CD4-positive, alpha-beta T cell treated with Interleukin-10 for 1 hour (primary cell): Measurements from ENCODE around the gene MAD2L1BP.
A peak's percentile ranks its signal among the peaks of the same experiment; 100 is the strongest.
"Not testable (repeated sequence)": the region's sequence is repeated elsewhere in the genome, so short reads cannot be mapped to it uniquely, and the experiment has no call there.

Experiments
- DNase-seq: peaks from one replicate; pipeline ENCODE4 v3.0.0-alpha.2; 2020

MAD2L1BP gene

DNA sequence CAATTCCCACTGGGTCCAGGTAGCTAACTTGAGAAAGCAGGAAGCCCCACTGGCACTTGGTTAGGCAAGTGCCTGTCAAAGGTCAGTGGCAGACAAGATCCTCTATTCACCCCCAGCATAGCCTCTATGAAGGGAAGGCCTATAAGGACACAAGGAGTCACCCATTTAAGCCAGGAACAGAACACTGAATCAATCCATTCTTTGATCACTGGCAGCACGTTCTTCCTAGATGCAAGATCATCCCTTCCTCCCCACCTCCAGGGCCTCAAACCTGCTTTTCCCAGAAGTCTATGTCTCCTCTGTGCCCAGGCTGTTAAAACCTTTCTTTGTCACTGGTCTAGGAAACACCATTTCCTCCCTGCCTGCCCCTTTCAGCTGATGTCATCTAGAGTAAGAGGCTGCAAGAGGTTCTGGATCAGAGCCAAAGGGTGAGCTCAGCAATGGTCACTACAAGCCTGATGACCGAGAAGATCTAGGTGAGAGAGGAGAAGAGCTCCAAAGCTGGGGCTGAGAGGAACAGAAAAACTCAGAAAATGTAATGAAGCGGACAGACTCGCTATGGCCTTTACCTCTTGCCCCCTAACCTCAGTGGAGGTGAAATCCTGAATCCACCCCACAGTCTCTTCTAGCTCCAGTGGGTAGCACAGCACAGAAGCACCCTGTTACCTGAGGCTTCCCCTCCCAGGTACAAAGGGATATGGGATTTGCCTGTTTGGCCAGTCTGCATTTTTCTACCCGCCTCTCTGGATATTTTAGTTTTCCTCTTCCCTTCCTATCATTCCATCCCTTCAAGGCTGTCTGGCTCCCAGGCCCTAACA, 8.4 kb upstream of the MAD2L1BP start:
- no peak for DNase-seq

DNA sequence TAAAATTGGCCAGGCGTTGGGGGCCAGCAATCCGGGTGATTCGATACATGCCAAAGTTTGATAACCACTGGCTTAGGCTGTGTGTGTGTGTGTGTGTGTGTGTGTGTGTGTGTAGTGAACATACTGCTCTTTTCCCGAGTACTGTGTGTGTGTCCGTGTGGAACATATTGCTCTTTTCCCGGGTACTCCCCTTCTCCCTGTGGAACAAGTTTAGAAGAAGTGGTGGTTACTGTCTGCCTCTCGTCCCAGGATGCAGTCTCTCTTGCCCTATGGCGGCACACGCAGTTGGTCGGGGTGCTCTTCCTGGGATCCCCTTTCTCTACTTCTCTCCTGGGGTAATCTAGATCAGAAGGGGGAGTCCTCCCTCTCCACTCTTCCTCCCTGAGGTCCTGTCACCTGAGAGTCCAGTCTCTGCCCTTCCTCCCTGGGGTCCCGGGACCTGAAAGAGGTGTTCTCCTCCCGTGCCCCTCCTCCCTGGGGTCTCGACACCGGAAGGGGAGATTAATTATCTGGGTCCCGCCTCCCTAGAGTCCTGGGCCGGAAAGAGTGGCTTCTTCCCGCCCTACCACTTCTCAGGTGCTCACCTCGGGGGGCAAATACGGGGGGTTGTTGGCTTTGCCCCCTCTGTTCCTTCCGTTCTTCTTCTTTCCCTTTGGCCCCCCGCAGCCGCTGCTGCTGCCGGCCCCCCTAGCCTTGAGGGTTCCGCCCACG, 7.1 kb upstream of the MAD2L1BP start:
- DNase-seq: peak; percentile 67

DNA sequence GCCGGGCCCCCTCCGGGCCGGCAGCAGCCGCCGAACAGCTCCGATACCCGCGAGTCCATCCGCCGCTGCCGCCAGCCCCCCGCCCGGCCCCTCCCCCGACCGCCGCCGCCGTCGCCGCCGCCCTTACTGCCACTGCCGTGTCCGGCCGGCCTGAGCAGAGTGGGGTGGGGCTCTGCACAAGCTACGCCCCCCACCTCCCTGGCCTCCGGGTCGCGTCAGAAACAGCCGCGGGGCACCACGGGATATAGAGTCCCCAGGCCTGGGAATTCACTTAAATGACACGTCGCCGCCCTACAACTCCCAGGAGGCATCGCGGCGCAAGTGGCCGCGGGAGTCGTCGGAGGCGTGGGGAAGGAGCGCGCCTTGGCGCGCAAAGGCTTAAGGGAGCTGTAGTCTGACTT, 6.5 kb upstream of the MAD2L1BP start, which contains the start of gene GTPBP2:
Gene GTPBP2, minus strand, starts transcription at position 161 of the 401 bp plus-strand sequence. Its CDS starts 102 bp downstream, at position 59.
- DNase-seq: peak; percentile 97

DNA sequence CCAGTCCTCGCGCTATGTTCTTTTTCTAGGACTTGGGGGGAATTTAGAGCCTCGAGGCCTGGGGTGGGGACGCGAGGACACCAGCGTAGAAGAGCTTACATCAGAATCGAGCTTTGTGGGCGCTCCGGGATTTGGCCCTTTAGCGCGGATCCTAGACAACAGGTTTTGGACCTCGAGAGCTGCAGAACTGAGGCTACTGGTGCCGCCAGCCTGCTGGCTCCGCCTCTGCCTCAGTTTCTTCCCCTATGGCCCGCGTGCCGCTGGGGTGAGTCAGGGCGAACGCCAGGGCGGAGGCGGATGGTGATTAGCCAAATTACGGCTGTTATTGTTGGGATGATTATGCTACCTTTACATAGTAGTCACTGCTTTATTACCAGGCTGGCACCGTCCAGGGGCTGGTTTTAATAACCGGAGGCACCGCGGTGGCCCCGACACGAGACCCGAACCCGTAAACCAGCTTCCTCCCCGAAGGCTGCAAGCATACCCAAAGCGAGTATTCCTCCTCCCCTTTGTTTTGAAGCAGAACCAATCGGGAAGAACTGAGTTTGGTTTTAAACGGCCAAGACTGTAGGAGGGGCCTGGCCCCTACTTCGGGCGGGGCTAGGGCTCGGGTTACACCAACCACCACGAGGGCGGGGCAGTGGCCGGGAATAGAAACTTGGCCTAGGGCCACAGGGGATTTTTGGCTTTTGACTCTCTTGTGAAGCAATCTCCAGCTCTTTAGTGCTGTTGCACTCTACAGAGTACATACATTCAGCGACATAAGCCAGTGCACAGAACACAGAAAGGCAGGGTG, 5.9 kb upstream of the MAD2L1BP start:
- DNase-seq: peak; percentile 95

DNA sequence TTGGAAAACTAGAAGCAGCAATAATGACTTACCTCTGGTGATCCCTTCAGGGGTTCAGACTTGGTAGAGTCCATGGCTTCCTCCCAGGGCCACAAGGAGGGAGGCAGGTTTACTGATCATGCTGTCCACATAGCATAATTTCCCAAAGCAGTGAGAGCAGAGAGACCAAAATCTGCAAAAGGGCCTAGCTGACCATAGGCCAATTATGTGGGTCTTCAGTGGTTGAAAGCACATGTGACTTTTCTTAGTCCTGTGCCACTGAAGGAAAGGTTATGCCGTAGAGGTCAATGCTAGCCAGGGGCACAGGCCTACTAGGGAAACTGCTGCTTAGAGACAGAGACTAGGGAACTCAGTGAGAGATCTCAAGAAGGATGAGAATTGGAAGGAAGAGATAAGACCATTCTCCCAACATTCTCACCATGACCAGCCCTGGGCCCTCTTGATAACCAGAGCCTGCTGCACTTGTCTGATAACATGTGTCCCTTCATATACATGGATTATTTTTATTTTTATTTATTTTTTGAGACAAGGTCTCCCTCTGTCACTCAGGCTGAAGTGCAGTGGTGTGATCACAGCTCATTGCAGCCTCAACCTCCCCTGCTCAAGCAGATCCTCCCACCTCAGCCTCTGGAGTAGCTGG, 4.5 kb upstream of the MAD2L1BP start:
- no peak for DNase-seq

DNA sequence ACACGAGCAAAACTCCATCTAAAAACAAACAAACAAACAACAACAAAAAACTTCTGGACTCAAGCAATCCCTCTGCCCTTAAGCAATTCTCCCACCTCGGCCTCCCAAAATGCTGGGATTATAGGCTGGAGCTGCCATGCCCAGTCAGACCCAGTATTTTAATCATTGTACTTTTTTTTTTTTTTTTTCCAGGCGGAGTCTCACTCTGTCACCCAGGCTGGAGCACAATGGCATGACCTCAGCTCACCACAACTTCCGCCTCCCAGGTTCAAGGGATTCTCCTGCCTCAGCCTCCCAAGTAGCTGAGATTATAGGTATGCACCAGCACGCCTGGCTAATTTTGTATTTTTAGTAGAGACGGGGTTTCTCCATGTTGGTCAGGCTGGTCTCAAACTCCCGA, 2.6 kb upstream of the MAD2L1BP start:
- not testable (repeated sequence) for DNase-seq

DNA sequence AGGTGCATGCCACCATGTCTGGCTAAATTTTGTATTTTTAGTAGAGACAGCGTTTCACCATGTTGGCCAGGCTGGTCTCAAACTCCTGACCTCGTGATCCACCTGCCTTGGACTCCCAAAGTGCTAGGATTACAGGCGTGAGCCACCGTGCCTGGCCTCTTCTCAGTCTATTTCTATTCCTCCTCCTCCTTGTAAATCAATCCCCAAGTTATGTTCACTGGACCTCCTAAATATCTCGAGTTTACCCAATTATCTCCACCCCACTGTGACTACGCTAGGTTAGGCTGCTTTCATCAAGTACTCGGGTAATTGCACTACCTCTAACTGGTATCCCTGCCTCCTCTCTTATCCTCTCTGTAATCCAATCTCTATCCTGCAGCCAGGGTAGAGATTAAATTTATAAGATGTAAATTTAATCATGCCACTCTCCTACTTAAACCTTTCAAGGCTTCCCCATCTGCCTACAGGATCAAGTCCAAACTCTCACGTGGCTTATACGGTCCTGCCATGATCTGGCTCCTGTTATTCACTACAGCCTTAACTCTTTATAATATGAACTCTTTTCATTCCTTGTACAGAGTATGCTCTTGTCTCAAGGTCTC, 837 bp upstream of the MAD2L1BP start:
- DNase-seq: no peak

DNA sequence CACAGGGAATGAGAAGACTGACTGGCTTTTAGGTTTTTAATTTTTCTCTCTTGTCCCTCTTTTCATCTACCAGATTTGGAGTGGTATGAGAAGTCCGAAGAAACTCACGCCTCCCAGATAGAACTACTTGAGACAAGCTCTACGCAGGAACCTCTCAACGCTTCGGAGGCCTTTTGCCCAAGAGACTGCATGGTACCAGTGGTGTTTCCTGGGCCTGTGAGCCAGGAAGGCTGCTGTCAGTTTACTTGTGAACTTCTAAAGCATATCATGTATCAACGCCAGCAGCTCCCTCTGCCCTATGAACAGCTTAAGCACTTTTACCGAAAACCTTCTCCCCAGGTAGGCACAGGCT, 644 bp downstream of the MAD2L1BP start:
- DNase-seq: peak; percentile 9

DNA sequence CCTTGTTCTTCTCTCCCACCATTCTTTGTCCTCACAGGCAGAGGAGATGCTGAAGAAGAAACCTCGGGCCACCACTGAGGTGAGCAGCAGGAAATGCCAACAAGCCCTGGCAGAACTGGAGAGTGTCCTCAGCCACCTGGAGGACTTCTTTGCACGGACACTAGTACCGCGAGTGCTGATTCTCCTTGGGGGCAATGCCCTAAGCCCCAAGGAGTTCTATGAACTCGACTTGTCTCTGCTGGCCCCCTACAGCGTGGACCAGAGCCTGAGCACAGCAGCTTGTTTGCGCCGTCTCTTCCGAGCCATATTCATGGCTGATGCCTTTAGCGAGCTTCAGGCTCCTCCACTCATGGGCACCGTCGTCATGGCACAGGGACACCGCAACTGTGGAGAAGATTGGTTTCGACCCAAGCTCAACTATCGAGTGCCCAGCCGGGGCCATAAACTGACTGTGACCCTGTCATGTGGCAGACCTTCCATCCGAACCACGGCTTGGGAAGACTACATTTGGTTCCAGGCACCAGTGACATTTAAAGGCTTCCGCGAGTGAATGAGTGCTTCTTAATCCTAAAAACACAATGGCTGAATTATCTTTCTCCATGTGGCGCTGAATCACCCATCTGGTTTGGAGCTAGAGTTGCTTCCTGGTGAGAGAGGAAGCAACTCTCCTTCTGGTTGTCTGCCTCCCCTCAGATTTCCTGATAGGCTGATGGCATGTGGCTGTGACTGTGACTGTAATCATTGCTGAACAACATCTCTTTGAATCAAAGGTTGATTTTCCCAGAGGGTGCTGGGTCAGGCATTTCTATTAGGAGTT, 4.6 kb downstream of the MAD2L1BP start:
- DNase-seq: no peak

DNA sequence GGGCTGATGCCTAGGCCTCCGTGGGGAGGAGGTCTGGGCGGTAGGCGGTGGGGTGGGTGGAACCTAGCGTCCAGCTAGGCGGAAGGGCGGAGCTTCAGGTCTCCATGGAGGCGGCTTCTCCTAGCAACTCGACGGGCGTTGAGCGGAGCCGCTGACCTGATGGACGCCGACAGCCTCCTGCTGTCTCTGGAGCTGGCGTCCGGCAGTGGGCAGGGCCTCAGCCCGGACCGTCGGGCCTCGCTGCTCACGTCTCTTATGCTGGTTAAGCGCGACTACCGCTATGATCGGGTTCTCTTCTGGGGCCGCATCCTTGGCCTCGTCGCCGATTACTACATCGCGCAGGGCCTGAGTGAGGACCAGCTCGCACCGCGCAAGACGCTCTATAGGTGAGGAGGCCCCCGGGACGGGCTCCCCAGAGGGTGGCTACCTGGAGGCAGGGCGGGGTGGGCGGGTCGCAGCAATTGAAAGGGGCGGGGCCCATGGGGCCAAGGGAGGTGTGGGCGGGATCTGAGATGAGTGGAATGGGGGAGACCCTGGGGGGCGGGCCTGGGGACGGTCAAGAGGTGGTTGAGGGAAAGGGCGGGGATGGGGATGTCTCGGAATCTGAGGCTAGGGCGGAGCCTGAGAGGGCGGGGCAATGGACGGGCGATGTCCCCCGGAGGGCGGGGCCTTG, 9.4 kb downstream of the MAD2L1BP start, which contains the start of gene RSPH9:
Gene RSPH9, plus strand, starts transcription at position 97 of the 673 bp plus-strand sequence. Its CDS starts 63 bp downstream, at position 160.
- peak; percentile 76 for DNase-seq

DNA sequence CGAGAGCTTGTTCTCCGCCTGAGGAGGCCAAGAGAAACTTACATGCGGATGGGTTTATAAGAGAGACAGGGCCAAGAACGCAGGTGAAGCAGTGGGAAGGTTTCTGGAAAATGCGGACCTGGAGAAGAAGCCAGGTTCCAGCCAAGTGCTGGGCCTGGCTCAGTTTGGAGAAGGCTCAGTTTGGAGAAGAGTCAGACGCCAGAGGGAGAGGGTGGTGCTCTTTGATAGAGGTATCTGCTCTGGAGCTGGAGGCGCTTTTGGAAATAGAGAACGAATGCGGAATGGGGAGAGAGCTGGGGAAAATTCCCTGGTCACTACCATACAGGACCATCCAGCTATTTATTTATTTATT, 9.9 kb downstream of the MAD2L1BP start:
- DNase-seq: no peak

DNA sequence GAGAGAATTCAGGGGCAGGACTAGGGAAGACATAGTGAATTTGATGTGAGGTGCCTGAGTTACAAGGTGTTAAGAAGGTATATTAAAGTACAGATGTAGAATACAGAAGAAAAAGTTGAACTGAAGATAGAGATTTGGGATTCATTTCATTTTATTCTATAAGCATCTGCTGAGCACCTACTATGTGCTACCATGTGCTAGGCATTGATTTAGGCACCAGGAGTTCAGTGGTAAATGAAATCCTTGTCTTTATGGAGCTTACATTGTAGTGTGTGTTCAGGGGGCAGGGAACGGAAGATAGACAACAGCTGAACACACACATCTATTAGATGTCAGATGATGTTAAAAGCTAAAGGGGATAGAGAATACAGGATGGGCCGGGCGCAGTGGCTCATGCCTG, 12.0 kb downstream of the MAD2L1BP start:
- no peak for DNase-seq

DNA sequence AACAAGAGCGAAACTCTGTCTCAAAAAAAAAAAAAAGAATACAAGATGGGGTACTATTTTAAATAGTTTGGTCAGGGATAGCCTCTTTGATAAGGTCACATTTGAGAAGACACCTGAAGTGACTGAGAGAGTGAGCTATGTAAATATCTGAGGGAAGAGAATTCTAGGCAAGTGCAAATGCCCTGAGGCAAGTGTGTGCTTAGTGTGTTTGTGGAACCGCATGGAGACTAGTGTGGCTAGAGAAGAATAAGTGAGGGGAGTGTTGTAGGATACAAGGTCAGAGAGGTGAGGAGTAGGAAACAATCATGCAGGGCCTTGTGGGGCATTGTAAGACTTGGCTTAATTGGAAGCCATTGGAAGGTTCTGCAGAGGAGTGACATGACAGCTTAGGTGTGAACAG, 12.6 kb downstream of the MAD2L1BP start:
- no peak for DNase-seq

DNA sequence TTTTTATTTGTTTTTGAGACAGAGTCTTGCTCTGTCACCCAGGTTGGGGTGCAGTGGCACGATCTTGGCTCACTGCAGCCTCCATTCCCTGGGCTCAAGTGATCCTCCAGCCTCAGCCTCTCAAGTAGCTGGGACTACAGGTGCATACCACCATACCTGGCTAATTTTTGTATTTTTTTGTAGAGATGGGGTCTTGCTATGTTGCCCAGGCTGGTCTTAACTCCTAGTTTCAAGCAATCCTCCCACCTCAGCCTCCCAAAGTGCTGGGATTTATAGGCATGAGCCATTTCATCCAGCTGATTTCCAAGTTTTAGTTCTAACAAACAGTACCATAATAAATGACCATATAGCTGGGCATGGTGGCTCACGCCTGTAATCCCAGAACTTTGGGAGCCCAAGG, 17.2 kb downstream of the MAD2L1BP start:
- DNase-seq: not testable (repeated sequence)

DNA sequence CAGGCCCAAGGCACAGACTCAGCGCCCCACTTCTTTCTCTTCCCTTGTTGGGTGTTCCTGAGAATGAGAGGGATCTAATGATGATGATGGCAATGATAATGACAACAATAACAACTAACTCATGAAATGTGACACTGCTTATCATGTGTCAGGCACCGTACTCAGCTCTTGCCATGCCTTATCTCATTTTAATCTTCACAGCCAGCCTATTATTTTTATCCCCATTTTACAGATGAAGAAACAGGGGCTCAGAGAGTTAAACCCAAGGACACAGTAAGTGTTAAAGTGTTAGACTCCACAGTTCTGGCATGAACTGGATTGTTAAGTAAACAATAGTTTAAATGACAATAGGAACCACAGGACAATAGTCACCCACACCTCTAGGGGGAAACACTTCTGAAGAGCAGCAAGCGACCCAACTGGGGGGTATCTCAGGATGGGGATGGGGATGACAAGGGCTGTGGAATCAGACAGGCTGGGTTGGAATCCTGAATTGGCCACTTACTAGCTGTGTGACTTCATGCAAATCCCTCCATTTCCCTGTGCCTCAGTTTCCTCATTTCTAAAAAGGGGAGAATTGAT, 21.7 kb downstream of the MAD2L1BP start:
- DNase-seq: no peak

DNA sequence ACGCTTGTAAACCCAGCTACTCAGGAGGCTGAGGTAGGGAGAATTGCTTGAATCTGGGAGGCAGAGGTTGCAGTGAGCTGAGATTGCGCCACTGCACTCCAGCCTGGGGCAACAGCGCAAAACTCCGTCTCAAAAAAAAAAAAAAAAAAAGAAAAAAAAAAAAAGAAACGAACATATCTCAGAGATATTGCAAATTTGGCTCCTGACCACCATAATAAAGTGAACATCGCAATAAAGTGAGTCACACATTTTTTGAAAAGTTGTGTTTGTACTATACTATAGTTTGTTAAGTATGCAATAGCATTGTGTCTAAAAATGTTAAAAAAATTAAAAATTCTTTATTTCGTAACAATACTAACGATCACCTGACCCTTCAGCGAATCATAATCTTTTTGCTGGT, 22.5 kb downstream of the MAD2L1BP start:
- no peak for DNase-seq

DNA sequence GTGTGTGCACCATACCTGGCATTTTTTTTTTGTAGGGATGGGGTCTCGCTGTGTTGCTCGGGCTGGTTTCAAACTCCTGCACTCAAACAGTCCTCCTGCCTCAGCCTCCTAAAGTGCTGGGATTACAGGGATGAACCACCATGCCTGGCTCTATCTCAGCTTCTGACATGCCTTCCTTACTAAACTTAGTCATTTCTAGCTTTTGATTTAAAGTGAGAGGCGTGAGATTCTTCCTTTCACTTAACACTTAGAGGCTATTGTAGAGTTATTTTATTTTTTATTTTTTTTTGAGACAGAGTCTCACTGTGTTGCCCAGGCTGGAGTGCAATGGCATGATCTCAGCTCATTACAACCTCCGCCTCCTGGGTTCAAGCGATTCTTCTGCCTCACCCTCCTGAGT, 27.3 kb downstream of the MAD2L1BP start:
- DNase-seq: not testable (repeated sequence)

DNA sequence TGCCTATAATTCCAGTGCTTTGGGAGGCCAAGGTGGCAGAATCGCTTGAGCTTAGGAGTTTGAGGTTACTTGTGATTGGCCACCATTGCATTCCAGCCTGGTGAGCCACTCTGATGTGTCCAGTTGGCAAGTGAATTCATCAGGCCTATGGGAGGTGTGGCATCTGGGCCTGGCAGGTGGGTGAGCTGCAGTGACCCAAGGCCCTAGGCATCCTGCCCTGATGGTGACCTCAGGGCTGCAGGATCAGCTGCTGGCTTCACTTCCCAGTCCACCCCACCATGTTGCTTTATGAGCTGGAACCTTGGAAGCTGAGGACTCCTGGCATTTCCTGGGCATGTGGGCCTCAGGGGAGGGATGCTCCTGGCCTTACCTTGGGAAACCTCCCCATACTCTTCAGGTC, 29.7 kb downstream of the MAD2L1BP start:
- no peak for DNase-seq

DNA sequence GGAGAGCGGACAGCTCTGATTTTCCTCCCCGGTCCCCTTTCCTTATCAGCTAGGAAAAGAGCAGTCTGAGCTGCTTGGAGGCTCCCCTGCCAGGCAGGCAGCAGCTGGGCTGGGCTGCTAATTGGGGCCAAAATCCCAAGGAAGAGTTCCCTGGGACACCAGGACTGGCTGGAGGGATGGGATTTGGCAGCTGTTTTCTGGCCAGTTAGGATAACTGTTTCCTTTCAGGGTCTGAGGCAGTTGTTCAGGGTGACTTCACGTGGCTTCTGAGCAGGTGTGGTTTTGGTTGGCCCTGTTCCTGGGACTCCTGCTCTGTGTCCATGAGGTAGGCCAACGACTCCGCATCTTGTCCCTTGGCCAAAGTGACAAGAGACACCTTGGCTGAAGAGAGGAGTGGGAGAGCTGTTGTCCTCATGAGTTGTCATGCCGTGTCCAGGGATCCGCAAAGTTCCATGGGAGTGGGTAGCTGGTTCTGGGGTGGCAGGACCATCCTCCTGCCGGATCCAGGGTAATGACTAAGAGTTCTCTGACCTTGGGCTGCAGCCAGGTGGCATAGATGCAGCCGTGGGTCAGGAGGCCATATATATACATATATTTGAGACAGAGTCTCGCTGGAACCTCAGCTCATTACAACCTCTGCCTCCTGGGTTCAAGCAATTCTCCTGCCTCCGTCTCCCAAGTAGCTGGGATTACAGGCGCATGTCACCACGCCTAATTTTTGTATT, 30.7 kb downstream of the MAD2L1BP start:
- no peak for DNase-seq
